SU-DHL-6 (cell line): ENCODE data around the gene TADA3.

ENCODE experiments used
- H2AFZ ChIP-seq: fragments of 200-600 bp; sonication (generic); 2 replicates; pipeline ENCODE4 v1.6.1; 2014; ENCODE audit warnings: low read depth, mild to moderate bottlenecking, moderate library complexity, mixed read lengths, antibody characterized with exemption, low read length; ENCODE audit not compliant: severe bottlenecking
- H3F3A ChIP-seq: fragments of 200-600 bp; shearing (Covaris generic); 2 replicates; pipeline ENCODE4 v1.6.0; 2016; ENCODE audit warnings: antibody characterized with exemption, mild to moderate bottlenecking; ENCODE audit not compliant: insufficient read depth
- H3K27ac ChIP-seq: fragments of 200-600 bp; sonication (generic); 2 replicates; pipeline ENCODE4 v1.5.1; 2016; ENCODE audit warnings: low read depth, mild to moderate bottlenecking, low read length, moderate library complexity, mixed read lengths
- H3K27me3 ChIP-seq: fragments of 200-600 bp; sonication (generic), shearing (Covaris generic); 2 replicates; pipeline ENCODE4 v1.6.0; 2014; ENCODE audit warnings: mild to moderate bottlenecking, low read length
- H3K36me3 ChIP-seq: fragments of 200-600 bp; sonication (generic); 2 replicates; pipeline ENCODE4 v1.6.1; 2014; ENCODE audit warnings: mild to moderate bottlenecking, low read length, mixed read lengths
- H3K4me2 ChIP-seq: fragments of 300-600, 200-600 bp; shearing (Covaris generic), sonication (generic); 2 replicates; pipeline ENCODE4 v1.6.0; 2014; ENCODE audit warnings: low read length, low read depth, mild to moderate bottlenecking; ENCODE audit not compliant: poor library complexity, severe bottlenecking
- H3K4me3 ChIP-seq: fragments of 200-600 bp; sonication (generic); 2 replicates; pipeline ENCODE4 v1.5.1; 2014; ENCODE audit warnings: antibody characterized with exemption, low read length, mild to moderate bottlenecking, mixed read lengths; ENCODE audit not compliant: insufficient read depth, poor library complexity, severe bottlenecking
- H3K79me2 ChIP-seq: fragments of 200-600 bp; sonication (generic); 2 replicates; pipeline ENCODE4 v1.6.1; 2014; ENCODE audit warnings: mild to moderate bottlenecking, low read length, moderate library complexity; ENCODE audit not compliant: insufficient read depth
- H3K9ac ChIP-seq: fragments of 200-600 bp; sonication (generic); 2 replicates; pipeline ENCODE4 v1.7.0; 2014; ENCODE audit warnings: mild to moderate bottlenecking, low read length
- H3K9me2 ChIP-seq: fragments of 200-600 bp; sonication (generic); replicated peaks from 2 replicates; pipeline ENCODE4 v1.6.1; 2014; ENCODE audit warnings: low read length; ENCODE audit not compliant: insufficient read depth
- H3K9me3 ChIP-seq: fragments of 200-600 bp; sonication (generic); 2 replicates; pipeline ENCODE4 v1.6.1; 2014; ENCODE audit warnings: low read length, mixed read lengths; ENCODE audit not compliant: insufficient read depth
- H4K20me1 ChIP-seq: fragments of 200-600 bp; sonication (generic); 2 replicates; pipeline ENCODE4 v1.6.1; 2014; ENCODE audit warnings: low read depth, mild to moderate bottlenecking, antibody characterized with exemption, low read length, moderate library complexity, mixed read lengths
- CTCF ChIP-seq: fragments of 200-600 bp; sonication (generic); IDR thresholded peaks from one replicate; pipeline ENCODE4 v1.5.1; 2017; ENCODE audit warnings: antibody characterized with exemption, mild to moderate bottlenecking, low read length, moderate library complexity; ENCODE audit not compliant: insufficient read depth, poor library complexity, severe bottlenecking
- EZH2phosphoT487 ChIP-seq: fragments of 200-600 bp; sonication (generic), shearing (Covaris generic); conservative IDR thresholded peaks from 2 replicates; pipeline ENCODE4 v1.6.1; 2018; ENCODE audit warnings: mild to moderate bottlenecking, antibody characterized with exemption, low read length, moderate library complexity, mixed read lengths

TADA3 gene

GRCh38 chr3:9744162-9744561, 48.1 kb downstream of the TADA3 start:
- H4K20me1 ChIP-seq, result no peaks in the 10 kb centered on the region
- H3K27me3 ChIP-seq, result no peaks in the 10 kb centered on the region
- H3K9me2 ChIP-seq, result no peaks in the 10 kb centered on the region
- H3K79me2 ChIP-seq, result no peaks in the 10 kb centered on the region
- TF ChIP-seq CTCF (no peak), EZH2phosphoT487 (no peak)
- H3K9me3 ChIP-seq, result no peaks in the 10 kb centered on the region
- H2AFZ ChIP-seq, result no peak overlapping the region
- no peak overlapping the region for H3K4me2 ChIP-seq
- H3K27ac ChIP-seq, result no peak overlapping the region
- no peaks in the 10 kb centered on the region for H3K36me3 ChIP-seq
- H3F3A ChIP-seq, result no peaks in the 10 kb centered on the region
- no peak overlapping the region for H3K4me3 ChIP-seq
- no peak overlapping the region for H3K9ac ChIP-seq

GRCh38 chr3:9743548-9743947, 48.7 kb downstream of the TADA3 start:
- Histone ChIP-seq H2AFZ (no peak overlapping the region), H3K4me2 (no peak overlapping the region), H3K27me3 (no peaks in the 10 kb centered on the region), H3K9me2 (no peaks in the 10 kb centered on the region), H3K36me3 (no peaks in the 10 kb centered on the region), H4K20me1 (no peaks in the 10 kb centered on the region), H3K79me2 (no peaks in the 10 kb centered on the region), H3K27ac (no peak overlapping the region), H3F3A (no peaks in the 10 kb centered on the region), H3K9ac (no peak overlapping the region), H3K9me3 (no peaks in the 10 kb centered on the region), H3K4me3 (no peak overlapping the region)
- TF ChIP-seq CTCF, result no peak
- no peak for TF ChIP-seq EZH2phosphoT487

GRCh38 chr3:9742560-9742959, 49.7 kb downstream of the TADA3 start:
- Histone ChIP-seq H3K36me3 (0 out of 2 replicates have a peak, but pooled peaks cover under 1% of the 10 kb centered on the region), H2AFZ (no peak overlapping the region), H3K79me2 (no peaks in the 10 kb centered on the region), H3K4me3 (no peak overlapping the region), H3K9ac (no peak overlapping the region), H3F3A (no peaks in the 10 kb centered on the region), H3K4me2 (no peak overlapping the region), H3K27ac (no peak overlapping the region), H3K9me2 (no peaks in the 10 kb centered on the region), H3K27me3 (no peaks in the 10 kb centered on the region), H4K20me1 (no peaks in the 10 kb centered on the region), H3K9me3 (no peaks in the 10 kb centered on the region)
- TF ChIP-seq CTCF (no peak), EZH2phosphoT487 (no peak)
